DMS114 treated with DMSO at 0.1 percent for 48 hours (cell line): ENCODE data around the gene NDRG2.
"Not testable (repeated sequence)": the region's sequence is repeated elsewhere in the genome, so short reads cannot be mapped to it uniquely, and the experiment has no call there.

ENCODE experiments used
- DNase-seq: peaks from one replicate; lab custom pipeline; 2025; ENCODE audit not compliant: unreplicated experiment; lab: John Stamatoyannopoulos, UW

NDRG2 gene

DNA sequence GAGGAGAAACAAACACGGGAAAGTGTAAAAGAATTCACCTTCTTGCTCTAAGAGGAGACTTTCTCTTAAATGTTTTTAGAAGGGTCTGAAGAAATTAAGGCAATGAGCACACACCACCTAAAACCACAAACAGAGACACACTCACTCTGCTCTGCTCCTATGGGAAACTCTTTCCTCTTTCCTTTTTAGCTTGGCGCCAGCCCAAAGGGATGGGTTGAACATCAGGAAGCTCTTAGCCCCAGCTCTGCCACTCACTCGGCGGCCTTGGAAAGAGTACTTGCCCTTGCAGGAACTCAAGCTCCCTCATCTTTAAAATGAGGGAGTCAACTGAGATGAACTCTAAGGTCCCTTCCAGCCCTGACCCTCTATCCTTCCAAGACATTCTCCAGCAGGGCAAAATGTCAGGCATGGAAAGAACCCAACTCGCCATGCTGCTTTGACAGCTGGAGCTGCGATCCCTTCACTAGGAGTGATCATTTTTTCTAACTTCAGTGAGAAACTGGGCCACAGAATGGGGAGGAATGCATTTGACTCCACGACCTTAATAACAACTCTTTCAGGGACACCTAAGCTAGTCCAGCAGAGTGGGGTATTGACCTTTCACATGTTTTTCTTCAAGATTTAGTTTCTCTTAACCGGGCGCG lies 31.8 kb upstream of the NDRG2 start:
- DNase-seq = no peak

DNA sequence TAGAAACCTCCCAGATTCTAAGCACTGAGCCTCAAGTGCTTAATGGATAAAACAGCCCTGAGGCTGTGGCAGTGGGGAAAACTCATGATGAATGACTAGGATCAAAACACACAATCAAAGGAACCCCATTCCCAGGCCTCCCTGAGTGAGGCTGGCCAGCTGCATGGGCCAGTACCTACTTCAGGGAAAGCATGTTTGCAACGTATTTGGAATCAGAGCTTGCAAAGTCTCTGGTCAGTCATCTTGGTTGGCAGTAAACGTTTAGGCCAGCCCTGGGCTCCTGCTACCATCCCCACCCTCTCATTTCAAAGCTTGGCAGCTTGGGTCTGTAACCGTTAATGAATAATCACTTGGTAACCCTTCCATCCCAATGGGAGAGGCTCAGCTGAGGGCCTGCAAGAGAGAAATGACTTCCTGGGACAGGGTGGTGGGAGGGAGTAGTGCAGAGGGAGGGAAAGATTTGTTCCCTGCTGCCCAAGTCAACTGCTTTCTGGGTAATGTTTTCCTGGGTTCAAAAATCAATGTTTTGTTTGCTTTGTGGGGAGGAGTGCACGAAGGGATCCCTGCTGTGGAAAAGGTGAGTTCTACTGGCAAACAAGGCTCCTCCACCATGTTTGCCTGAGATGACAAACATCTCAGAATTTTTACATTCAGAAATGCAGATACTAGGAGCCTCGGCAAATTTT lies 30.7 kb upstream of the NDRG2 start:
- no peak for DNase-seq

DNA sequence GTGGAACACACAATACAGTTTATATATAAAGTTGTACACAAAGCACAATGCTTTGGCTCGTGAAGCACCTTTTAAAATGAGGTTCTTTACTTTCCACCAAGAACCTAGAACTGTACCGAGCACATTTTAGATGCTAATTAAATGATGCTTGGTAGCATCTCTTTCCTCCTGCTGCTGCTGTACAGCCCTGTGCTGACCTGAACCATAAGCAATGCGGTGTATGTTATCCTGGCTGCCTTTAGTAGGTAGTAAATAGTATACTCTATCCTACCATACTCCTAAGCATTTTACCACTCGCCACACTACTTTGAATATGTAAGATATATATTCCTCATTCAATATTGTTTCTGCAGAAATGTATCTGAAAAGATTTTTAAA lies 29.9 kb upstream of the NDRG2 start:
- no peak for DNase-seq

DNA sequence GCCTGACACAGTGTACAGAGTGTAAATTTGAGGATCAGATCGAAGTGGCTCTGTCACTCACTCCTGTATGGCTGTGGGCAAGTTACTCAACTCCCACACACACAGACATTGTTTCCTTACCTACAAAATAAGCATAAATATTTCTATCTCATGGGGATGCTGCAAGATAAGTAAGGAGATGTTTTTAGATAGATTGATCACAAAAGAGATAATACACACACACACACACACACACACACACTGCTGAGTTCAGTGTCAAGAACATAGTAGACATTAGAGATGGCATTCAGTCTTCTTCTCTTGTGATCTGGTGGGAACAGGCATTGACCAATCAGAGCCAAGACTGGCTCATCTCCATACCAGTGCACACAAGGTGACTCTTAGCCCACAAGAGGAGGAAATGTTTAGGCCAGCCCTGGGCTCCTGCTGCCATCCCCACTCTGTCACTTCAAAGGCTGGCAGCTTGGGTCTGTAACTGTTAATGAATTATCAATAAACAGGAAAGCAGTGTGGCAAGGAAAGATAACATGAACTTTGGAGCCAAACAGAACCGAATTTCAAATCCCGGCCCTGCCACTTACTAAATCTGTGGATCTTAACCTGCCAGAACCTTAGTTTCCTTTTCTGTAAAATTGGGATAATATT lies 29.4 kb upstream of the NDRG2 start:
- DNase-seq = no peak

DNA sequence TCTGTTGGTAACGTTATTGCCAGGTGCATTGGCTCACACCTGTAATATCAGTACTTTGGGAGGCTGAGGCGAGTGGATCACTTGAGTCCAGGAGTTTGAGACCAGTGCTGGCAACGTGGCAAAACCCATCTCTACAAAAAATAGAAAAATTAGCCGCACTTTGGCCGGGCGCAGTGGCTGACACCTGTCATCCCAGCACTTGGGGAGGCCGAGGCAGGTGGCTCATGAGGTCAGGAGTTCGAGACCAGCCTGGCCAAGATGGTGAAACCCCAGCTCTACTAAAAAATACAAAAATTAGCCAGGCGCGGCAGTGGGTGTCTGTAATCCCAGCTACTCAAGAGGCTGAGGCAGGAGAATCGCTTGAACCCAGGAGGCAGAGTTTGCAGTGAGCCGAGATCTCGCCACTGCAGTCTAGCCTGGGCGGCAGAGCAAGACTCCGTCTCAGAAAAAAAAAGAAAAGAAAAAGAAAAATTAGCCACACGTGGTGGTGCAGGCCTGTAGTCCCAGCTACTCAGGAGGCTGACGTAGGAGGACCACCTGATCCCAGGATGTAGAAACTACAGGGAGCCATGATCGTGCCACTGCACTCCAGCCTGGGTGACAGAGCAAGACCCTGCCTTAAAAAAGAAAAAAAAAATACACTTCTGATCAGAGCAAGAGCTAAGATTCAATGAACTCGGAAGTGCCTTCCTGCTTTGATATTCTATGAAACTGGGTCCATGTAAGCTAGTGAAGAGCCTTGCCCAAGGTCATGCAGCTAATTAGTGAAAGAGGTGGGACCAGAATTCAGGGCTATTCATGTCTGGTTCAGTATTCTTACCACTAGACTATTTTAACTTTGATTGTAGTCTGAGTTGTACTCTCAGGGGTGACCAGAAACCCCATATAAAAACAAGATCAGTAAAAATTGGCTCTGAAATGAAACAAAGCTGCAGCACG lies 28.6 kb upstream of the NDRG2 start:
- DNase-seq = no peak

DNA sequence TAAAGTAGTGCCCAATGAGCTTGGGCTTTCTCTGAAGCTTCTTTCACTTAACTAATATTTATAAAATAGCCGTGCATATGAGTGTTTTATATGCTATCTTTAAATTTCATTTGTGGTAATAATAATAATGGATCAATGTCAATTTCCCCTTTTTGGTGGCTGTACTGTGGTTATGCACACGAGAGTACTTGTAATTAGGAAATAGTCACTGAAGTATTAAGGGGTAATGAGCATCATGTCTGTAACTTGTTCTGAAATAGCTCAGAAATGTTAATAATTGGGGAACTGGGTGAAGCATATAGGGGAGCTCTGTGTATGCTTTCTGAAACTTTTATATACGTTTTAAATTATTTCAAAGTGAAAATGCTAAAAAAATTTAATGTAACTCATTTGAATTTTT lies 25.7 kb upstream of the NDRG2 start:
- DNase-seq = no peak

DNA sequence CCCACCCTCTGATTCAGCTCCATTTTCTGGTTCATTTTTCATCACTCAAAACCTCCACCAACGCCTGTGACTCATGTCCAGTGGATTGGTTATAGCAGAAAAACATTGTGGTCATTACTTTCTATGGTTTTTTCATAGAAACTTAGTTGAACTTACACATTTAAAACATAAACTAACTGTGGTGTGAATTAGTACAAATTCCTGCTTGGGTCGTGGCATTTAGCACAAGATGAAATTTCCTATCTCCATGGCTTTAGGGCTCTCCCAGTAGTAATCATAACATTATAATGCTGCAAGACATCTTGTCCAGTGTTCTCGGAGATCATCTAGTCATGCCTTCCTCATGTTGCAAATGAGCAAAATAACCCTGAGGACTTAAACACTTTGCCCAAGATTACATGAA lies 24.4 kb upstream of the NDRG2 start:
- DNase-seq = no peak

DNA sequence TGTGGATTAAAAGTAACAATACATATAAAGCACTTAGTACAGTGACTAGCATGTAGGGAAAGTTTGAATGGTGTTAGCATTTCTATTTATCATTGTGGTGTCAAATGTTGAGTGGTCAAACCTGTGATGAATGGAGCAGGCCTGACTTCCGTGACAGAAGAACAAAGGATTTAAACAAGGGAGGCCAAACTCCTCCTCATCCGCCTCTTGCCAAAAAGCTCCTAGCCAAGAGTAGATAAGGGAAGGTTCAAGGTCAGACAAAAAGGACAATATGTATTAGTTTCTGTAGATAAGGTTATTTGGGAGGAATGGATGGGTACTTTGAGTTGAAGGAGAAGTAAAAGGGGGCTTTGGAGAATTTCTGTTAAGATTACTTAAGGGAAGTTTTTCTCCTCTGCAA lies 23.8 kb upstream of the NDRG2 start:
- DNase-seq = no peak

DNA sequence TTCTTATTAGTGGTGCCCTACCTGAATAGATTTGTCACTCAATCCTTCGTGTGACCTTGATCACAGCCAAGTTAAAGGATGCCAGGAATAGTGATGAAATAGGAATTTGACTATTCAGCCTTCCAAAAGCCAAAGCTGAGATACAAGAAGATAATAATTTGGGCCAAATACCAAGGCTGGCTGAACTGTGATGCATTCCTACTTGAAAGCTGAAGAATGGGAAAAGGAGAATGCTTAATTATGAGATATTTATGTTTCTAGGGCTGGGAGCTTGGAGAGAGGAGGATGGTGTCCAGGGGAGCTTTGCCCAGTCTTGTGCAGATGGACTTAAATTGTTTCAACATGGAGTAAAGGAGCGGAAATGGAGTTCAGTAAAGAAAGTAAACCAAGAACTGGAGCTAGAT lies 22.5 kb upstream of the NDRG2 start:
- no peak for DNase-seq

DNA sequence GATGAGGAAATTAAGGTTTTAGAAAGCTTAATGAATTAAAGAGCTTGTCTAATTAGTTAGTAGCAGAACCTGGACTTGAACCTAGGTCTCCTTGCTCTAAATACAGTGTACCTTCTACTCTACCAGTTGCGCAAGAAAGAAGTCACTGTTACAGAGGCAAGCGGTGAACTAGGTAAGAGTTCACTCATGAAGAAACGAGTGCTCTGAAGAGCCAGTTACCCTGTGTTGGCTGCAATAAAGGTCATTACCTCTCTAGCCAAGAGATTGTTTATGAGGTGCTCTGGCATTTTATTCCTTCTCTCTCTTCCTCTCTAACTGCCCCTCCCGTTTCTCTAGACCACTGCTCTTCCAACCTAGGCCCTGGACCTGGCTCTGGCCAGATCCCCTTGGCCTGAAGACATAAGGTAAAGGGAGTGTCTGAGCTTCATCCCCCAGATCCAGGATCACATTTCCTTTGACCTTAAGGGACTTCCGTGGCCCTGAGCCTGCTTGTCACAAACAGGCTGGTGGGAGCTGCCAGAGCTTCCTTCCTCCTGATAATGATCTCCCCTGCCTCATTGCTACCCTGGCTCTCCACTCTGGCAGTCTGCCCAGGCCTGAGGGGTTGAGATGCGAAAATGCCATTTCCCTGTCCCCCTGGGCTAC lies 19.2 kb upstream of the NDRG2 start:
- no peak for DNase-seq

DNA sequence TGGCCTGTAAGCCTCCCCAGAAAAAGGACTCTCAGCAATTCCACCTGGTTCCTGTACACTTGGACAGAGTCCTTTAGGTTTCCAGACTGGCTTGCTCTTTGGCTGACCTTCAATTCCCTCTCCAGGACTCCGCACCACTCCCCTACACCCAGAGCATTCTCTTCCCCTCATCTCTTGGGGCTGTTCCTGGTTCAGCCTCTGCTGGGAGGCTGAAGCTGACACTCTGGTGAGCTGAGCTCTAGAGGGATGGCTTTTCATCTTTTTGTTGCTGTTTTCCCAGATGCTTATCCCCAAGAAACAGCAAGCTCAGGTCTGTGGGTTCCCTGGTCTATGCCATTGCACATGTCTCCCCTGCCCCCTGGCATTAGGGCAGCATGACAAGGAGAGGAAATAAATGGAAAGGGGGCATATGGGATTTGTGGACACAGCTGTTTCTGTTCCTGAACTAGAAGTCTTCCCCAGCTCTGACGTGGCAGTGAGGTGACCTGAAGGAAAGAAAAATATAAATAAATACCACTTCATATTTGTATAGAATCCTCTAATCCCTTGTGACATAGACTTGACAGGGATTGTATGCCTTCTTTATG lies 18.6 kb upstream of the NDRG2 start:
- DNase-seq = no peak

DNA sequence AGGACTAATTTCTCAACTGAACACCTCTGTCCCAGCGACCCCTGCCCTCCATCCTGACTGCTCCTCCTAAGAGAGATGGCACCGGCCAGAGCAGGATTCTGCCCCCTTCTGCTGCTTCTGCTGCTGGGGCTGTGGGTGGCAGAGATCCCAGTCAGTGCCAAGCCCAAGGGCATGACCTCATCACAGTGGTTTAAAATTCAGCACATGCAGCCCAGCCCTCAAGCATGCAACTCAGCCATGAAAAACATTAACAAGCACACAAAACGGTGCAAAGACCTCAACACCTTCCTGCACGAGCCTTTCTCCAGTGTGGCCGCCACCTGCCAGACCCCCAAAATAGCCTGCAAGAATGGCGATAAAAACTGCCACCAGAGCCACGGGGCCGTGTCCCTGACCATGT lies 18.1 kb upstream of the NDRG2 start:
- DNase-seq = no peak

DNA sequence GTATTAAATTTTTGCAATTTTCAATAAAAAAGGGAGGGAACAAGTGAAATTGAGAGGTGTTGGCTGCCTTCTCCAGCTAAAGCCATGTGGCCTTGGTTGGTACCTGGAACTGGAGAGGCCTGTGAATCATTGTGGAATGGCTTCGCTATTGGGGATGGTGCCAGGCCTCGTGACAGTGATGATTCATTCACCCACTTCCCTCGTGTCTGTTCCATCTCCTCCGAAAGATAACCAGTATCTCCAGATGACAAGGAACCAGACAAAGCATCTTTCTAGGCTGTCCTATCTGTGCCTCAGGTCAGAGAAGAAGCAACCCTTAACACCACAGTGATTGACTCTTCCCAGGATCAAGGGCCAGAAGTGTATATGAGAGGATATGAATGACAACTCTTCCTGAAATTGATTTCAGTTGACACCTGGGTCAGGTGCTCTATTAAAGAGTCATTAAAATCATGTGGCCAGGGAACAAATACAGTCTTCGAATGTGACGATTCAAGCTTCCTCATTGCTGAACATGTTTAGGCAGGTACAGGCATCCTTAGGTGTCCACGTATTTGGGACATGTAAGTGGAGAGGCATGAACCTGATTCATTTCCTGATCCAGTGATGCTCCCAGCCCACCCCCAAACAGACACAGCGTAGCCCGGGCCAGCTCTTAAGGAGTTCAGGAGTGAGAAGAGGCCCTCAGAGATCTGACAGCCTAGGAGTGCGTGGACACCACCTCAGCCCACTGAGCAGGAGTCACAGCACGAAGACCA lies 17.0 kb upstream of the NDRG2 start, which contains the start of gene RNASE7:
RNASE7 (plus strand) TSS at position 687 of the 758 bp plus-strand sequence. CDS start 631 bp downstream, outside the sequence.
- no peak for DNase-seq

DNA sequence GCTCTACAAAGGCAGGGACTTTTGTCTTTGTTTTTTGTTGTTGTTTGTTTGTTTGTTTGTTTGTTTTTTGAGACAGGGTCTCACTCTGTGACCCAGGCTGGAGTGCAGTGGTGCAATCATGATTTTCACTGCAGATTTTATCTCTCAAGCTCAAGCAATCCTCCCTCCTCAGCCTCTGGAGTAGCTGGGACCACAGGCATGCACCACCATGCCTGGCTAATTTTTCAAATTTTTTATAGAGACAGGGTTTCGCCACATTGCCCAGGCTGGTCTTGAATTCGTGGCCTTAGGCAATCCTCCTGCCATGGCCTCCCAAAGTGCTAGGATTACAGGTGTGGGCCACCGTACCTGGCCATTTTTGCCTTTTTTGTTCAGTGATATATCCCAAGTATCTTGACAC lies 16.1 kb upstream of the NDRG2 start:
- not testable (repeated sequence) for DNase-seq

DNA sequence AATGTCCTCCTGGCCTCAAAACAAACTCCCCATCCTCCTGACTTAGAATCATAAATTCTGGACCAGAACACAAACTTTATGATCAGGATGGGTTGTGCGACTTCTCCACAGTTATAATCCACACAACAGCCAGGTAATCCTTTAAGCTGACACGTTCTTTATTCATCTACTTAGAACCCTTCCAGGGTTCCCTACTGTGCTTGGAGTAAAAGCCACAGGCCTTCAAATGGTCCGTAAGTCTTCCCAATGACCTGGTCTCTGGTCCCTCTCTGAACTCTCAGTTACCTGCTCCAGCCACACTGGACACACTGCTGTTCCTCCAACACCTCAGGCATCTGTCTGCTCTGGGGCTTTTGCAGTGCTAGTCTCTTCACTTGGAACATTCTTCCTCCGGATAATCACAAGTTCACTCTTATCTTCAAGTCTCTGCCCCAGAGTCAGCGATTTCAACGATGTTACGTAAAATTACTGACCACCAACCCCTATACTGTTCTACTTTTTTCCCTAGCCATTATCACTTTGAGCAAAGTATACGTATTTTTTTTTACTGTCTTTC lies 15.6 kb upstream of the NDRG2 start:
- no peak for DNase-seq

DNA sequence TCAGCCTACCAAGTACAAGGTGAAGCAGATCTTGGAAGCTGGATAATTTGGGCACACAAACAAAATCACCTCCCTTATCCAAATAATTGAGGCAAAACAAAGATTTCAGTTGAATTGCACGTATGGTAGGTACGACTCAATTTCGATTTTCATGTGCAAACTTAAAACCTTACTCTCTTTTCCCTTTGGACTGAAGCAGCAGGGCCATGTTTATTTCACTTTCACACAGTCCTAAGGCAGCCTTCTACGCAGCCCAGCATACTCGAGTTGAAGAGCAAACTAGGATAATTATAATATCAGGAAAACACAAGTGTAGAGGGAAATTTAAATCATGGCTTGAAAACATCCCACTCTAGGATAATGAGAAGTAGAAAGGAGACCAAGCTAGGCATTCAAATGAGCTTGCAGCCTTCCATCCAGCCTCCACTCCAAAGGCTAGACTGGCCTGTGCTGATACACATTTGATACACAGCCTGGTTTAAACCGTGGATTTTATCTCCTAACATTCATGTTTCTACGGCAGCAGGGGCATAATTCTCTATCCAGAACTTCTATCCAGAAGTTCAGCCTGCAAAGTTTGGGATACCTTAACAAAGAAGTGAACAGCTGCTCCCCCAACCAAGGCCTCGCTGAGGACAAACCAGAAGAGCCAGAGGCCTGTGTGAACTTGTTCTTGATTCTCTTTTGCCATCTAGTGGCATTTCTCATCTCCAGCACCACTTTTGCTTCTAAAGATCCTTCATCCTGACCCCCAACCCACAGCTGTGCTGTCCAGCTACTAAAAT lies 14.9 kb upstream of the NDRG2 start:
- peak; percentile 74 for DNase-seq

DNA sequence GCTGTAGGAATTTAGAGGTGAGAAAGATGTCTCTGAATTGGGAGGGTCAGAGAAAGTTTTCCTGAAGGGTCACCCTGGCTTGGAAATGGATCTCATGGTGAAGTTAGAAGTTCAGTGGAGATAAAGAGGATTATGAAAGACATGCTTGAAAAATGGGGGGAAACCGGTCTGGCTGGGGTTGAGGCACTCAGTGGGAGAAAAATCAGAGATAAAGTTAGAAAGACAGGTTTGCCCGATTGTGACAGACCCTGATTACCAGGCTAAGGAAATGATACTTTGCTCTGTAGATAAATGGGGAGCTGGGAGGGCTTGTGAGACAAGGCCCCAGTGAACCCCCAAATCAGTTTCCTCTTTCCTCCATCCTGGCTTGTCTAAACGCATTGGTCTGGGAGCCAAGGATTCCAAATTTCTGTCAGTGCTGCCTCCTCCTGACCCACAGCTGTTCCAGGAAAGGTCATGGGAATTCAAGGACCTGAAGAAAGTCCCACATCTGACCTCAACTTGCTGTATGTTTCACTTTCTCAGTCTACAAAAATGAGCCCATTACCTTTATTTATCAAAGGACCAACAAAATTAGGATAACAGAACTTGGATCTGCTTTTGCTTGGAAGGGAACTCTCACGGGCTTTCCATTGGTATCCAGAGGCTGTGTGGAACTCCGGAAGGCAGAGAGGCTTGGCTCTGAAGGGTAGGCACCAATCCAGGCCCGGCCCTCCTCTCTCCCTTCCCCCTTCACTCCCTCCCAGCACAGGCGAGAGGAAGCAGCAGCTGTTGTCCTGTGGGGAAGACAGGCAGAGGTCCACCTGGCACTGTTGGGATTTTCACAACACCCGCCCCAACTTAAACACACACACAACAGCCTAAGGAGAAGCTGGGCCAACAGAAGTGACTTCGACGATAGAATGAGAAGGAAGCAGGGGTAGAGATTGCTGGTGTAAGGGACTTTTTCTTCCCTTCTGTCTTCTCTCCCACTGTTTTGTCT lies 13.9 kb upstream of the NDRG2 start:
- no peak for DNase-seq
